Stomach (tissue), 19 donors: ENCODE measurements around the gene MSX2. TPM values are rescaled to one million over a fixed set of nuclear protein-coding genes. Genes with fewer than 3 reads are reported as not detected.
A peak's percentile ranks its signal among the peaks of the same experiment; 100 is the strongest.

Experiments
- DNase-seq, 2 donors: peaks; one replicate each; pipeline versions ENCODE4 v3.0.0 to v3.0.0-alpha.2; 2013 to 2019
- H3K27ac ChIP-seq, 5 donors: fragments of 200-600 bp in 4 of 5; sonication (generic) in 4 of 5; one replicate each; pipeline ENCODE4 v1.5.1; 2013 to 2019; ENCODE audit warnings: mild to moderate bottlenecking in 1 of 5, moderate library complexity in 1 of 5
- H3K27me3 ChIP-seq, 3 donors: fragments of 200-600 bp; sonication (generic); one replicate each; pipeline ENCODE4 v1.5.1; 2017 to 2019; ENCODE audit warnings: mixed run types in 1 of 3
- H3K36me3 ChIP-seq, 4 donors: fragments of 200-600 bp; sonication (generic); 1 replicate in 3 of 4; 2 replicates in 1 of 4; pipeline ENCODE4 v1.5.1; 2016 to 2019
- H3K4me1 ChIP-seq, 4 donors: fragments of 200-600 bp; sonication (generic); one replicate each; pipeline ENCODE4 v1.5.1; 2016 to 2019
- H3K4me3 ChIP-seq, 4 donors: fragments of 200-600 bp; sonication (generic) in 3 of 4; one replicate each; pipeline ENCODE4 v1.5.1; 2016 to 2019; ENCODE audit warnings: mild to moderate bottlenecking in 1 of 4
- H3K9me3 ChIP-seq, 4 donors: fragments of 200-600 bp; sonication (generic); one replicate each; pipeline ENCODE4 v1.5.1; 2016 to 2019
- EP300 ChIP-seq: sonication (generic); formaldehyde crosslinking; IDR thresholded peaks from one replicate; pipeline ENCODE4 v1.6.1; 2017; ENCODE audit warnings: antibody characterized with exemption
- POLR2A ChIP-seq, 4 donors: fragments of 450-650 bp; IDR thresholded peaks; one replicate each; pipeline ENCODE4 v1.6.1; 2016; ENCODE audit warnings: antibody characterized with exemption in 4 of 4, control low read depth in 2 of 4, mild to moderate bottlenecking in 1 of 4, moderate library complexity in 1 of 4
- POLR2AphosphoS5 ChIP-seq, 3 donors: sonication (generic); formaldehyde crosslinking; IDR thresholded peaks; one replicate each; pipeline ENCODE4 v1.6.1; 2016; ENCODE audit warnings: antibody characterized with exemption in 3 of 3
- WGBS, 5 donors: extraction: QIAGEN DNeasy Blood & Tissue Kit in 3 of 5; methylation state at CpG; one replicate each; pipeline versions ENCODE4 v1.1.5 to v1.1.7; 2013 to 2018; 5-methylcytosine and 5-hydroxymethylcytosine counted together
- intact Hi-C: fragments of 100-400 bp; cut with DNase I; formaldehyde crosslinking; loops from one replicate; pipeline ENCODE4 v1.15.1; 2023; ENCODE audit warnings: low total_unique reads
- long read RNA-seq, 10 donors: transcript quantifications; one replicate each; lab custom pipeline, GENCODE V29; 2026
- polyA plus RNA-seq, 3 donors: library from polyadenylated mRNA; stranded (reverse); fragments of 200-250 nt; gene quantifications; one replicate each; pipeline ENCODE4 v1.2.3, GENCODE V29; 2013
- total RNA-seq, 5 donors: library from RNA; depleted of rRNA; stranded (reverse); fragments of >200 nt; gene quantifications; one replicate each; pipeline versions ENCODE4 v1.1.0 to v1.2.3, GENCODE V29; 2014 to 2016
- TF ChIP-seq, protein P1 (sequence below), 7 experiments: fragments of 450-650 bp in 4 of 7; fragments of 200-600 bp in 3 of 7; sonication (generic) in 3 of 7; IDR thresholded peaks; one replicate each; pipeline ENCODE4 v1.5.1; 2016 to 2019; ENCODE audit warnings: antibody characterized with exemption in 7 of 7, control low read depth in 2 of 7, mild to moderate bottlenecking in 1 of 7
- donor health status: healthy with polysubstance abuse.
- donor health status: Bipolar disorder and iron deficiency.
- donor health status: healthy.

Gene MSX2
- total RNA-seq, result 1 to 10 TPM in 2 of 5 donors, under 1 TPM in 1, not detected in 2; 0.18 to 6.5 (median 4.0) TPM
- 1 to 10 TPM; 1.0 to 1.5 (median 1.3) TPM for polyA plus RNA-seq
- long read RNA-seq, donor 1, partial matches to known transcripts, result 0 of 1 reads
- long read RNA-seq, donor 1, other reads (novel, unspliced or antisense), result 0 of 1 reads
- long read RNA-seq, donor 2, result 0 reads
- long read RNA-seq, donor 3, result 0 reads
- long read RNA-seq, donor 4, result 0 reads
- long read RNA-seq, donor 5, result 0 reads
- long read RNA-seq, donor 6, result 0 reads
- long read RNA-seq, donor 7, partial matches to known transcripts, result 0 of 1 reads
- long read RNA-seq, donor 7, other reads (novel, unspliced or antisense), result 0 of 1 reads
- long read RNA-seq, donor 8, result 0 reads
- long read RNA-seq, donor 9, result 0 reads
- long read RNA-seq, donor 10, result 0 reads

DNA sequence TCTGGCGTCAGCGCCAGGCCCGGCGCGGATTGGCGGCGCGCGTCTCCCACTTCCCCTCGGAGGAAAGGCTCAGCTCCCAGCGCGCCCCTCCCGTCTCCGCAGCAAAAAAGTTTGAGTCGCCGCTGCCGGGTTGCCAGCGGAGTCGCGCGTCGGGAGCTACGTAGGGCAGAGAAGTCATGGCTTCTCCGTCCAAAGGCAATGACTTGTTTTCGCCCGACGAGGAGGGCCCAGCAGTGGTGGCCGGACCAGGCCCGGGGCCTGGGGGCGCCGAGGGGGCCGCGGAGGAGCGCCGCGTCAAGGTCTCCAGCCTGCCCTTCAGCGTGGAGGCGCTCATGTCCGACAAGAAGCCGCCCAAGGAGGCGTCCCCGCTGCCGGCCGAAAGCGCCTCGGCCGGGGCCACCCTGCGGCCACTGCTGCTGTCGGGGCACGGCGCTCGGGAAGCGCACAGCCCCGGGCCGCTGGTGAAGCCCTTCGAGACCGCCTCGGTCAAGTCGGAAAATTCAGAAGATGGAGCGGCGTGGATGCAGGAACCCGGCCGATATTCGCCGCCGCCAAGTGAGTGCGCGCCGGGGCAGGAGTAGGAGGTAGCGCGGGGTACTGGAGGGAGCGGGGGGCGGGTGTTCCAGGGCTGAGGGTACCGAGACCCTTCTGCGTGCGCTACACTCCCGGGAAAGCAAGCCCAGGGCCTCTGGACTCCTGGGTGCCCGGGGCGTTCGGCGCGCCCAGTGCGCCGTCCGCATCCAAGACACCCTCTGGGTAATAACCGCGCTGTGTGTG lies at the start of gene MSX2:
Gene MSX2, plus strand, starts transcription at position 99 of the 777 bp plus-strand sequence. Its CDS starts 78 bp downstream, at position 177.
- H3K4me1 ChIP-seq, result peaks cover 16 to 49% (median 40%) of the 10 kb centered on the region in 4 donors
- TF ChIP-seq POLR2A (IDR thresholded peaks at IDR 0.05) (no peak), POLR2AphosphoS5 (IDR thresholded peaks at IDR 0.05) (peak; percentile 10 to 87 (median 49))
- 2 to 5% (median 4%) methylated on average over 37 to 87 of the region's 87 CpGs for WGBS, 5 donors
- peaks cover 0 to 7% (median 2%) of the 10 kb centered on the region in 4 donors for H3K36me3 ChIP-seq
- intact Hi-C loops, result no loop called here
- DNase-seq, result peak; percentile 88 to 96
- H3K27ac ChIP-seq, result peak within 1 kb of the TSS; percentile 64 to 81 (median 76)
- no peaks in the 10 kb centered on the region for H3K9me3 ChIP-seq
- peak within 1 kb of the TSS; percentile 53 to 71 (median 59) for H3K4me3 ChIP-seq
- H3K27me3 ChIP-seq, result peaks cover 5 to 100% (median 74%) of the 10 kb centered on the region in 3 donors

DNA sequence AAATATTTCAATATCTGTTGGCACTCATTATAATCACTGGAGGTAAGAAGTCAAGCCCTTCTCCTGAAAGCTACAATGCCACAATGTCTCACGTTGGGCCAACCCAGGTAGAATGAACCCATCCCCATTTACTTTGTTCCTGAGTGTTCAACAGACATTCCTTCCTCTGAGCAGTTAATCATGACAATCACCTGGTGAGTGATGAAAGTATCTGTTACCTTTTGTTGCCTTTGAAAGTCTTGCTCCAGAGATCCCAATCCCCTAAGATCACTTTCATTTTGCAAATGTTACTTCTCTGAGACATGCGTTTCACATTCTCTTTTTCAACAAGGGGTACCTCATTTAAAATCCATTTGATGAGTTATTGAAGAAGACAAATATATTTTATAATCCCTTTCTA lies 49.3 kb upstream of the MSX2 start:
- WGBS, 5 donors, result 52 to 62% (median 60%) methylated on average over 2 of the region's 2 CpGs
- Histone ChIP-seq H3K4me3 (no peak overlapping the region), H3K9me3 (peaks cover 0 to 6% (median 0%) of the 10 kb centered on the region in 4 donors), H3K36me3 (no peaks in the 10 kb centered on the region), H3K27ac (no peak overlapping the region), H3K4me1 (no peaks in the 10 kb centered on the region), H3K27me3 (peaks cover 0 to 20% (median 0%) of the 10 kb centered on the region in 3 donors)
- intact Hi-C loops, result no loop called here
- no peak for DNase-seq
- no peak for TF ChIP-seq POLR2A (IDR thresholded peaks at IDR 0.05)
- TF ChIP-seq EP300, result no peak
- TF ChIP-seq, protein P1, sequence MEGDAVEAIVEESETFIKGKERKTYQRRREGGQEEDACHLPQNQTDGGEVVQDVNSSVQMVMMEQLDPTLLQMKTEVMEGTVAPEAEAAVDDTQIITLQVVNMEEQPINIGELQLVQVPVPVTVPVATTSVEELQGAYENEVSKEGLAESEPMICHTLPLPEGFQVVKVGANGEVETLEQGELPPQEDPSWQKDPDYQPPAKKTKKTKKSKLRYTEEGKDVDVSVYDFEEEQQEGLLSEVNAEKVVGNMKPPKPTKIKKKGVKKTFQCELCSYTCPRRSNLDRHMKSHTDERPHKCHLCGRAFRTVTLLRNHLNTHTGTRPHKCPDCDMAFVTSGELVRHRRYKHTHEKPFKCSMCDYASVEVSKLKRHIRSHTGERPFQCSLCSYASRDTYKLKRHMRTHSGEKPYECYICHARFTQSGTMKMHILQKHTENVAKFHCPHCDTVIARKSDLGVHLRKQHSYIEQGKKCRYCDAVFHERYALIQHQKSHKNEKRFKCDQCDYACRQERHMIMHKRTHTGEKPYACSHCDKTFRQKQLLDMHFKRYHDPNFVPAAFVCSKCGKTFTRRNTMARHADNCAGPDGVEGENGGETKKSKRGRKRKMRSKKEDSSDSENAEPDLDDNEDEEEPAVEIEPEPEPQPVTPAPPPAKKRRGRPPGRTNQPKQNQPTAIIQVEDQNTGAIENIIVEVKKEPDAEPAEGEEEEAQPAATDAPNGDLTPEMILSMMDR (IDR thresholded peaks at IDR 0.05), result no peak
- no peak for TF ChIP-seq POLR2AphosphoS5 (IDR thresholded peaks at IDR 0.05)

DNA sequence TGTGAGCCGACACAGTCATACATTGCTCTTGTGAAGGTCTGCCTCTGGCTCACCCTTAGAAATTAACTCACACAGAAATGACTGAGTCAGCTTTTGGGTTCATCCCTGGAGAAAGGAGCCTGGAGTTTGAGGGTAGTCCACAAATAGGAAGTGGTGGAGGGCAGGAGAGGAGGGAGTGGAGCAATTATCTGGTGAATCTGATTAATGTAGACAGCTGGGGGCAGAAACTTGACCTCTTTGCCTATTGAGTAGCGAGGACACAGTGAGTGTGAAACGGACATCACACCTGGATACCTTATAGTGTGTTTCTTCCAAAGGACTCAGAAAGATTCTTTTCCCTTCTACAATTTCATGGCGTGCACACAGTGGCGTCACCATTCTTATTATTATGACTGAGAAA lies 48.5 kb upstream of the MSX2 start:
- H3K27me3 ChIP-seq, result peaks cover 0 to 28% (median 0%) of the 10 kb centered on the region in 3 donors
- no peak for DNase-seq
- no peak for TF ChIP-seq EP300
- no peak for TF ChIP-seq POLR2A (IDR thresholded peaks at IDR 0.05)
- TF ChIP-seq POLR2AphosphoS5 (IDR thresholded peaks at IDR 0.05), result no peak
- TF ChIP-seq, protein P1 (IDR thresholded peaks at IDR 0.05), result no peak
- H3K36me3 ChIP-seq, result no peaks in the 10 kb centered on the region
- intact Hi-C loops, result no loop called here
- 51 to 73% (median 63%) methylated on average over 5 of the region's 5 CpGs for WGBS, 5 donors
- H3K9me3 ChIP-seq, result peaks cover 0 to 6% (median 2%) of the 10 kb centered on the region in 4 donors
- no peak overlapping the region for H3K27ac ChIP-seq
- no peaks in the 10 kb centered on the region for H3K4me1 ChIP-seq
- no peak overlapping the region for H3K4me3 ChIP-seq

DNA sequence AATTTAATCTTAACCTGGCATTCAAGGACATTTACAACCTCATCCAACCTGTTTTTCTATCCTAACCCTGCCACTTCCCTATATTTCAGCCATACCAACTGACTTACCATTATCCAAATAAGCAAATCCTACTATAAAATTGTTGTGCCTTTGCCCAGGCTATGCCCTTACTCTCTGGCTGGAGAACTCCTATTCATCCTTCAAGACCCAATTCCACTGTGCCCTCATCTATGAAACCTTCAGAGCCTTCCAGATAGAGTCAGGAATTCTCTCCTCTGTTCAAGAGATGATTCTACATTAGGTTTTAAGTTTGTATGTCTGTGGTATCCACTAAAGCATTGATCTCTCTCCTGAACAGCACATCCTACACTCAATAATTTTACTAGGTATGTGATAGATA lies 46.3 kb upstream of the MSX2 start:
- intact Hi-C loops, result no loop called here
- Histone ChIP-seq H3K9me3 (peaks cover 0 to 7% (median 3%) of the 10 kb centered on the region in 4 donors), H3K27ac (no peak overlapping the region), H3K4me3 (no peak overlapping the region), H3K27me3 (peaks cover 0 to 37% (median 0%) of the 10 kb centered on the region in 3 donors), H3K36me3 (no peaks in the 10 kb centered on the region), H3K4me1 (no peaks in the 10 kb centered on the region)
- no peak for DNase-seq
- TF ChIP-seq EP300 (no peak), POLR2A (IDR thresholded peaks at IDR 0.05) (no peak), POLR2AphosphoS5 (IDR thresholded peaks at IDR 0.05) (no peak)
- TF ChIP-seq, protein P1 (IDR thresholded peaks at IDR 0.05), result no peak
